K562 (cell line): Measurements from ENCODE around the gene PLK4. TPM values are rescaled to one million over a fixed set of nuclear protein-coding genes. Genes with fewer than 3 reads are reported as not detected.

ENCODE experiments used
- MGA ChIP-seq: fragments of 450-650 bp; IDR thresholded peaks from 2 replicates; pipeline ENCODE4 v1.6.1; 2016; ENCODE audit warnings: mild to moderate bottlenecking, moderate library complexity
- NFXL1 ChIP-seq: fragments of 450-650 bp; formaldehyde crosslinking; IDR thresholded peaks from 2 replicates; pipeline ENCODE4 v1.4.0; 2021; ENCODE audit warnings: mild to moderate bottlenecking
- PHF8 ChIP-seq: fragments of 200-600 bp; sonication (generic); IDR thresholded peaks from 2 replicates; pipeline ENCODE4 v1.6.1; 2012; ENCODE audit warnings: mixed run types, mild to moderate bottlenecking, inconsistent platforms, low read length, moderate library complexity, borderline replicate concordance
- RBM17 ChIP-seq: fragments of 200-400 bp; formaldehyde crosslinking; IDR thresholded peaks from 2 replicates; pipeline ENCODE4 v1.6.1; 2017; ENCODE audit warnings: low read depth, mild to moderate bottlenecking, low read length, borderline replicate concordance
- SIN3B ChIP-seq: fragments of 450-650 bp; IDR thresholded peaks from 2 replicates; pipeline ENCODE4 v1.6.1; 2017; ENCODE audit warnings: low read depth, mild to moderate bottlenecking, moderate library complexity
- SOX6 ChIP-seq: fragments of 450-650 bp; IDR thresholded peaks from 2 replicates; pipeline ENCODE4 v1.6.1; 2014; ENCODE audit warnings: mild to moderate bottlenecking
- TAF9B ChIP-seq: fragments of 450-650 bp; IDR thresholded peaks from 2 replicates; pipeline ENCODE4 v1.6.1; 2018; ENCODE audit warnings: mild to moderate bottlenecking; ENCODE audit not compliant: partially characterized antibody
- ZBTB5 ChIP-seq: fragments of 450-650 bp; IDR thresholded peaks from 2 replicates; pipeline ENCODE4 v1.6.1; 2017; ENCODE audit warnings: antibody characterized with exemption
- ZFX ChIP-seq: sonication (generic); formaldehyde crosslinking; IDR thresholded peaks from 2 replicates; pipeline ENCODE4 v1.8.0; 2022; ENCODE audit warnings: mild to moderate bottlenecking, missing genetic modification reagents, moderate library complexity
- ZKSCAN1 ChIP-seq: fragments of 150-350 bp; IDR thresholded peaks from 2 replicates; pipeline ENCODE4 v1.6.1; 2016; ENCODE audit warnings: low read depth, low read length
- ZNF384 ChIP-seq: IDR thresholded peaks from 2 replicates; pipeline ENCODE4 v1.6.1; 2012; ENCODE audit warnings: low read depth, low read length, improper control_type of control experiment
- polyA plus RNA-seq, 8 experiments: library from polyadenylated mRNA; depleted of rRNA in 4 of 8; stranded (reverse) in 5 of 8; unstranded in 3 of 8; fragments of >200 nt; fragmentation: Nextera tagmentation in 2 of 8; fragmentation: Illumina TruSeq in 1 of 8; extraction: Ambion mirVana in 2 of 8; extraction: Trizol in 1 of 8; gene quantifications; 2 replicates each; pipeline versions ENCODE4 v1.2.1 to v1.2.3, GENCODE V29; 2011 to 2014; ENCODE audit warnings: inconsistent platforms in 1 of 8, missing spikeins in 1 of 8
- total RNA-seq, 7 experiments: library from RNA; depleted of rRNA in 6 of 7; stranded (reverse); fragments of >200 nt in 6 of 7; fragmentation: Illumina TruSeq in 2 of 7; extraction: Trizol in 2 of 7; gene quantifications; 2 replicates each; pipeline versions ENCODE4 v1.2.1 to v1.2.3, GENCODE V29; 2011 to 2021; ENCODE audit warnings: low replicate concordance in 1 of 7
- TF ChIP-seq, protein P1 (sequence below): sonication (generic); formaldehyde crosslinking; IDR thresholded peaks from 2 replicates; pipeline ENCODE4 v1.4.0; 2020; ENCODE audit warnings: mild to moderate bottlenecking, missing genetic modification reagents

PLK4 gene
- total and polyA plus RNA-seq, 9 of the 15 experiments (the other 6 are each of a cell fraction or from before 2014, with no cell fraction given), result 16.2 to 95.3 (median 54.3) TPM

DNA sequence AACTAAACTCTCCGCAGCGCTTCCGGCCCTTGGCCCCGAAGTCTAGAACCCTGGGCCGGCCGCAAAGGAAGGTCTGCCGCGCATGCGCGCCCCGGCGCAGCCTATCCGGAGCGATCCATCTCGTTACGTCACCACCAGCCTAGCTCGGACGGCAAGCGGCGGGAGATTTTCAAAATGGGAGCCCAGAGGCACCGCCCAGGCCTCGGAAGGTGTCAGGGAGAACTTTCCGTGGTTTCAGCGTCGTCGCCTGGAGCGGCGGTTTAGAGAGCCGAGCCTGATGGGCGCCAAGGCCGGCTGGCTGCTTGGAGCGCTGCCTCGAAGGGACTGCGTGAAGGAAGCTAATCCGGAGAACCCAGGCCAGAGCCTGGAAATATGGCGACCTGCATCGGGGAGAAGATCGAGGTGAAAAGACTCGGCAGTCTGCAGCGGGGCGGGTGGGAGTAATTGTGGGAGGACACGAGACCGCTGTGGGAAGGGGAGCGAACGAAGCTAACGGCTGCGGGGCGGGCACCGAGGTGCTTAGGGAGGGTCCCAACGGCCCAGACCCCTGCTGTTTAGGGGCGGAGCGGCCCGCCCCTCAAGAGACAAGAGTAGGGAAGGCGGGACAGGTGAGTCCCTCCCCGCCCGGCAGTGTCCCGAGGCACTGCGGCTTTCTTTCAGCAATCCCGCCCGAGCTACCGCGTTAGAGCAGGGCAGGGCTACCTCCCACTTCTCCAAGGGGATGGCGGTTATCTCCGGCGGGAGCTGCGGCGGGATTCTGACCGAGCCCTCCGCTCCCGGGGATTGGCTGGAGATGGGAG lies at the start of gene PLK4 (continued):
- TF ChIP-seq MGA (peak; percentile 44; the same call in 1 of the 2 replicates), ZFX (CRISPR knock-in tag) (peak; percentile 98), ZKSCAN1 (peak; percentile 14; the same call in 1 of the 2 replicates), RBM17 (no peak), PHF8 (peak; percentile 99), NFXL1 (CRISPR knock-in tag) (no peak), TAF9B (peak; percentile 85), ZNF384 (no peak), SIN3B (peak; percentile 72; the same call in 1 of the 2 replicates), SOX6 (no peak), ZBTB5 (no peak)
- TF ChIP-seq, protein P1, sequence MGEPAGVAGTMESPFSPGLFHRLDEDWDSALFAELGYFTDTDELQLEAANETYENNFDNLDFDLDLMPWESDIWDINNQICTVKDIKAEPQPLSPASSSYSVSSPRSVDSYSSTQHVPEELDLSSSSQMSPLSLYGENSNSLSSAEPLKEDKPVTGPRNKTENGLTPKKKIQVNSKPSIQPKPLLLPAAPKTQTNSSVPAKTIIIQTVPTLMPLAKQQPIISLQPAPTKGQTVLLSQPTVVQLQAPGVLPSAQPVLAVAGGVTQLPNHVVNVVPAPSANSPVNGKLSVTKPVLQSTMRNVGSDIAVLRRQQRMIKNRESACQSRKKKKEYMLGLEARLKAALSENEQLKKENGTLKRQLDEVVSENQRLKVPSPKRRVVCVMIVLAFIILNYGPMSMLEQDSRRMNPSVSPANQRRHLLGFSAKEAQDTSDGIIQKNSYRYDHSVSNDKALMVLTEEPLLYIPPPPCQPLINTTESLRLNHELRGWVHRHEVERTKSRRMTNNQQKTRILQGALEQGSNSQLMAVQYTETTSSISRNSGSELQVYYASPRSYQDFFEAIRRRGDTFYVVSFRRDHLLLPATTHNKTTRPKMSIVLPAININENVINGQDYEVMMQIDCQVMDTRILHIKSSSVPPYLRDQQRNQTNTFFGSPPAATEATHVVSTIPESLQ (CRISPR knock-in tag), result 0 out of 2 replicates have a peak, but pooled peaks have one; percentile 57
